GM13976 (cell line): ENCODE measurements around the gene ITGB1BP2.
"Not testable (repeated sequence)": the region's sequence is repeated elsewhere in the genome, so short reads cannot be mapped to it uniquely, and the experiment has no call there.

ENCODE experiments used
- DNase-seq: peaks from one replicate; pipeline ENCODE4 v3.0.0; 2012; ENCODE audit warnings: low spot score
- CTCF ChIP-seq: IDR thresholded peaks from 2 replicates; pipeline ENCODE4 v1.5.1; 2012; ENCODE audit warnings: borderline replicate concordance, mild to moderate bottlenecking; ENCODE audit not compliant: insufficient read depth; ENCODE audit errors: extremely low read depth, missing control alignments, control extremely low read depth
- in situ Hi-C: fragments of 300-500 bp; cut with MboI; formaldehyde crosslinking; loops from one replicate; pipeline ENCODE4 v1.12.0; 2022; ENCODE audit warnings: low sequenced_read_pairs, mixed read lengths, inconsistent platforms; ENCODE audit not compliant: unreplicated experiment

Gene ITGB1BP2

GRCh38 chrX:71292669-71293365 is 8.7 kb upstream of the ITGB1BP2 start:
- no peak for DNase-seq
- in situ Hi-C loops = no loop called here
- no peak for TF ChIP-seq CTCF

- DNase-seq = no peak
- no peak for TF ChIP-seq CTCF
- in situ Hi-C loops = no loop called here
Observed at GRCh38 chrX:71296806-71297205, 4.7 kb upstream of the ITGB1BP2 start.

- in situ Hi-C loops = no loop called here
- DNase-seq = no peak
- TF ChIP-seq CTCF = no peak
Observed at GRCh38 chrX:71298119-71298518, 3.4 kb upstream of the ITGB1BP2 start.

- DNase-seq, in situ Hi-C loops: not testable (repeated sequence)
Observed at GRCh38 chrX:71300064-71300463, 1.5 kb upstream of the ITGB1BP2 start.

GRCh38 chrX:71300495-71300894 is 1.1 kb upstream of the ITGB1BP2 start:
- DNase-seq, in situ Hi-C loops: not testable (repeated sequence)

- no peak for TF ChIP-seq CTCF
- no peak for DNase-seq
- in situ Hi-C loops = no loop called here
Observed at GRCh38 chrX:71302461-71303213, 1.1 kb downstream of the ITGB1BP2 start.

GRCh38 chrX:71304561-71304960 is 3.0 kb downstream of the ITGB1BP2 start:
- in situ Hi-C loops = no loop called here
- TF ChIP-seq CTCF = no peak
- no peak for DNase-seq
